Ovary (tissue), 10 donors: ENCODE data around the gene RBBP8. TPM values are rescaled to one million over a fixed set of nuclear protein-coding genes. Genes with fewer than 3 reads are reported as not detected.
"Not testable (repeated sequence)": the region's sequence is repeated elsewhere in the genome, so short reads cannot be mapped to it uniquely, and the experiment has no call there.

Source experiments
- DNase-seq, 5 donors: peaks; one replicate each; pipeline ENCODE4 v3.0.0-alpha.2; 2019 to 2020
- H3K27ac ChIP-seq, 2 donors: fragments of 200-600 bp; one replicate each; pipeline versions ENCODE4 v1.5.1 to v1.8.0; 2019 to 2022
- H3K27me3 ChIP-seq: fragments of 200-600 bp; one replicate; pipeline ENCODE4 v1.8.0; 2022
- H3K36me3 ChIP-seq: fragments of 200-600 bp; sonication (generic); one replicate; pipeline ENCODE4 v1.5.1; 2019
- H3K4me1 ChIP-seq: one replicate; pipeline ENCODE4 v1.8.1; 2013; ENCODE audit warnings: mild to moderate bottlenecking, moderate library complexity; ENCODE audit not compliant: insufficient read depth
- H3K4me3 ChIP-seq: fragments of 200-600 bp; sonication (generic); one replicate; pipeline ENCODE4 v1.5.1; 2017
- H3K9me3 ChIP-seq, 2 donors: fragments of 200-600 bp in 1 of 2; sonication (generic) in 1 of 2; one replicate each; pipeline versions ENCODE4 v1.5.1 to v1.8.1; 2013 to 2019; ENCODE audit warnings: mild to moderate bottlenecking in 1 of 2, moderate library complexity in 1 of 2
- CTCF ChIP-seq, 3 donors: fragments of 450-650 bp in 2 of 3; fragments of 200-600 bp in 1 of 3; IDR thresholded peaks; one replicate each; pipeline versions ENCODE4 v1.5.1 to v1.8.0; 2016 to 2022; ENCODE audit warnings: antibody characterized with exemption in 3 of 3, mild to moderate bottlenecking in 1 of 3
- EP300 ChIP-seq: sonication (generic); formaldehyde crosslinking; IDR thresholded peaks from one replicate; pipeline ENCODE4 v1.6.1; 2017; ENCODE audit warnings: antibody characterized with exemption
- POLR2A ChIP-seq: fragments of 450-650 bp; IDR thresholded peaks from one replicate; pipeline ENCODE4 v1.6.1; 2017; ENCODE audit warnings: antibody characterized with exemption, mild to moderate bottlenecking, moderate library complexity
- WGBS, 3 donors: extraction: QIAGEN DNeasy Blood & Tissue Kit in 1 of 3; methylation state at CpG; one replicate each; pipeline versions ENCODE4 v1.1.5 to v1.1.7; 2013 to 2017; 5-methylcytosine and 5-hydroxymethylcytosine counted together
- intact Hi-C, 4 donors: fragments of 100-400 bp; cut with DNase I; formaldehyde crosslinking; loops; one replicate each; pipeline versions ENCODE4 v1.11.0 to v1.15.1; 2022 to 2023
- long read RNA-seq, 3 donors: library from polyadenylated mRNA in 2 of 3; unstranded in 2 of 3; transcript quantifications; one replicate each; pipeline ENCODE4 v2.0.0 and lab custom pipeline, GENCODE V29; 2021 to 2026
- polyA plus RNA-seq, 2 donors: library from polyadenylated mRNA; stranded (reverse); fragments of 200-250 nt in 1 of 2; fragments of 350-450 nt in 1 of 2; fragmentation: Illumina TruSeq in 1 of 2; extraction: RNeasy Lipid Tissue Mini Kit (QIAGEN cat#74804) in 1 of 2; gene quantifications; one replicate each; pipeline ENCODE4 v1.2.3, GENCODE V29; 2013 to 2014
- total RNA-seq, 7 donors: library from RNA; depleted of rRNA in 2 of 7; stranded (reverse); fragments of >200 nt in 2 of 7; fragmentation: NEBNext Ultra II Directional in 3 of 7; extraction: Animal tissue kit (Norgen Biotek cat#: 25700) in 3 of 7; gene quantifications; one replicate each; pipeline versions ENCODE4 v1.1.0 to v1.2.4, GENCODE V29; 2016 to 2023
- donor health status: DM: no; HTN: no; CAD: no; lungs with moderate emphysema.
- donor health status: DM: no; HTN: no; CAD: no.
- donor health status: Bipolar disorder and iron deficiency.
- donor health status: DM: yes; HTN: yes; CAD: no.
- donor health status: DM: no; HTN: no; CAD: no.
- donor health status: DM: yes; HTN: yes; CAD: no.

The RBBP8 gene
- 10 to 100 TPM; 10.4 to 59.4 (median 14.8) TPM for total RNA-seq
- polyA plus RNA-seq: 1 to 10 TPM; 7.3 to 8.9 TPM
- long read RNA-seq, donor 1, partial matches to known transcripts: 53 of 57 reads
- long read RNA-seq, donor 1, other reads (novel, unspliced or antisense): 4 of 57 reads
- long read RNA-seq, donor 2, transcript RBBP8-201 (19 exons, 3,288 nt): major isoform, 9 of 25 reads
- long read RNA-seq, donor 2, partial matches to known transcripts: 15 of 25 reads
- long read RNA-seq, donor 2, other reads (novel, unspliced or antisense): 0 of 25 reads
- long read RNA-seq, donor 3, transcript RBBP8-201 (19 exons, 3,288 nt): major isoform, 6 of 7 reads
- long read RNA-seq, donor 3, partial matches to known transcripts: 1 of 7 reads
- long read RNA-seq, donor 3, other reads (novel, unspliced or antisense): 0 of 7 reads

- Histone ChIP-seq H3K27me3 (no peaks in the 10 kb centered on the region), H3K36me3 (no peaks in the 10 kb centered on the region), H3K4me3 (peak within 1 kb of the TSS; percentile 95), H3K27ac (peak within 1 kb of the TSS; percentile 97), H3K9me3 (no peaks in the 10 kb centered on the region), H3K4me1 (no peaks in the 10 kb centered on the region)
- TF ChIP-seq EP300: no peak
- TF ChIP-seq POLR2A: peak; percentile 70
- TF ChIP-seq CTCF (IDR thresholded peaks at IDR 0.05): no peak
- peak; percentile 83 to 89 (median 87) for DNase-seq
- intact Hi-C loops: loop anchor here in 1 of 4 donors (5.0 kb wide), 1 partner anchor 371 kb away; no protein-coding TSS in a partner anchor
- WGBS, 3 donors: 0 to 1% (median 0%) methylated on average over 72 to 82 of the region's 82 CpGs
Observed at GRCh38 chr18:22933206-22933965, at the start of gene RBBP8. Gene RBBP8, plus strand, starts transcription at chr18:22933328. Its CDS starts 3,524 bp downstream, at chr18:22936852.

GRCh38 chr18:22883827-22884226 is 49.3 kb upstream of the RBBP8 start:
- intact Hi-C loops: no loop called here
- 70 to 82% (median 71%) methylated on average over 1 of the region's 1 CpG for WGBS, 3 donors
- no peak for DNase-seq
- no peaks in the 10 kb centered on the region for H3K4me1 ChIP-seq
- no peaks in the 10 kb centered on the region for H3K36me3 ChIP-seq
- H3K4me3 ChIP-seq: no peak overlapping the region
- TF ChIP-seq CTCF (IDR thresholded peaks at IDR 0.05) (no peak), POLR2A (no peak), EP300 (no peak)
- no peaks in the 10 kb centered on the region for H3K9me3 ChIP-seq
- H3K27ac ChIP-seq: no peak overlapping the region
- no peaks in the 10 kb centered on the region for H3K27me3 ChIP-seq

GRCh38 chr18:22885694-22886093 is 47.4 kb upstream of the RBBP8 start:
- H3K9me3 ChIP-seq, H3K4me1 ChIP-seq, H3K4me3 ChIP-seq, H3K27me3 ChIP-seq, DNase-seq, H3K36me3 ChIP-seq, intact Hi-C loops, H3K27ac ChIP-seq: not testable (repeated sequence)
- WGBS, 3 donors: 92 to 96% (median 95%) methylated on average over 11 of the region's 11 CpGs

GRCh38 chr18:22899421-22899820 is 33.7 kb upstream of the RBBP8 start:
- intact Hi-C loops: no loop called here
- no peak overlapping the region for H3K4me3 ChIP-seq
- H3K27me3 ChIP-seq: no peaks in the 10 kb centered on the region
- no peak for DNase-seq
- TF ChIP-seq CTCF (IDR thresholded peaks at IDR 0.05): no peak
- TF ChIP-seq POLR2A: no peak
- no peak for TF ChIP-seq EP300
- H3K9me3 ChIP-seq: no peaks in the 10 kb centered on the region
- no peaks in the 10 kb centered on the region for H3K4me1 ChIP-seq
- no peak overlapping the region for H3K27ac ChIP-seq
- no peaks in the 10 kb centered on the region for H3K36me3 ChIP-seq
